ENCODE measurements around the gene PLOD1.

Gene PLOD1

DNA sequence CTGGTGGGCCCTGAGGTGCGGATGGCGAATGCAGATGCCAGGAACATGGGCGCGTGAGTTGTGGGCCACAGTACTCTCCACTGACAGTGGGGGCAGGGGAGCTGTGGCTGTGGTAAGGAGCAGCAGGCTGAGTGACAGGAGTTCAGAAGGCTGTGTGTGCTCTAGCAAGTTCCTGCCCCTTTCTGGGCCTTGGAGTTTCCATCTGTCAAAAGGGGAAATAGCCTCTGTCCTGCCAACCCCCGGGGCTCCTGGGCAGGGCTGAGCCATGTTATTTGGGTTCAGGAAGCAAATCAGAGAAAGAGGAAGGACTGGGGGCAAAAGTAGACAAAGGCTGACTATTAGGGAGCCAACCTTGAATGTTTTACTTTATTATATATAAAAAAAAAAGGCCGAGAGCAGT lies 26.2 kb downstream of the PLOD1 start:
- Histone ChIP-seq H2AFZ (ENCODE audit: low read depth, low read length, severe bottlenecking) (no peak overlapping the region), H3K36me3 (ENCODE audit: low read length) (no peaks in the 10 kb centered on the region), H3K9me2 (replicated peaks; ENCODE audit: insufficient read depth, low read length) (no peaks in the 10 kb centered on the region), H3K4me2 (ENCODE audit: low read depth, low read length, poor library complexity, severe bottlenecking) (no peak overlapping the region), H3K9ac (ENCODE audit: low read length) (no peak overlapping the region), H3K4me3 (ENCODE audit: insufficient read depth, low read length, poor library complexity, severe bottlenecking) (no peak overlapping the region), H3F3A (ENCODE audit: insufficient read depth) (no peaks in the 10 kb centered on the region), H3K79me2 (ENCODE audit: insufficient read depth, low read length) (no peaks in the 10 kb centered on the region), H4K20me1 (ENCODE audit: low read depth, low read length) (no peaks in the 10 kb centered on the region), H3K27me3 (ENCODE audit: low read length) (no peaks in the 10 kb centered on the region), H3K27ac (ENCODE audit: low read depth, low read length) (no peak overlapping the region), H3K9me3 (ENCODE audit: insufficient read depth, low read length) (no peaks in the 10 kb centered on the region)
- TF ChIP-seq EZH2phosphoT487 (conservative IDR thresholded peaks at IDR 0.05; ENCODE audit: low read length) = no peak
- TF ChIP-seq, protein P1, sequence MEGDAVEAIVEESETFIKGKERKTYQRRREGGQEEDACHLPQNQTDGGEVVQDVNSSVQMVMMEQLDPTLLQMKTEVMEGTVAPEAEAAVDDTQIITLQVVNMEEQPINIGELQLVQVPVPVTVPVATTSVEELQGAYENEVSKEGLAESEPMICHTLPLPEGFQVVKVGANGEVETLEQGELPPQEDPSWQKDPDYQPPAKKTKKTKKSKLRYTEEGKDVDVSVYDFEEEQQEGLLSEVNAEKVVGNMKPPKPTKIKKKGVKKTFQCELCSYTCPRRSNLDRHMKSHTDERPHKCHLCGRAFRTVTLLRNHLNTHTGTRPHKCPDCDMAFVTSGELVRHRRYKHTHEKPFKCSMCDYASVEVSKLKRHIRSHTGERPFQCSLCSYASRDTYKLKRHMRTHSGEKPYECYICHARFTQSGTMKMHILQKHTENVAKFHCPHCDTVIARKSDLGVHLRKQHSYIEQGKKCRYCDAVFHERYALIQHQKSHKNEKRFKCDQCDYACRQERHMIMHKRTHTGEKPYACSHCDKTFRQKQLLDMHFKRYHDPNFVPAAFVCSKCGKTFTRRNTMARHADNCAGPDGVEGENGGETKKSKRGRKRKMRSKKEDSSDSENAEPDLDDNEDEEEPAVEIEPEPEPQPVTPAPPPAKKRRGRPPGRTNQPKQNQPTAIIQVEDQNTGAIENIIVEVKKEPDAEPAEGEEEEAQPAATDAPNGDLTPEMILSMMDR (IDR thresholded peaks at IDR 0.05; ENCODE audit: insufficient read depth, low read length, poor library complexity, severe bottlenecking) = no peak

DNA sequence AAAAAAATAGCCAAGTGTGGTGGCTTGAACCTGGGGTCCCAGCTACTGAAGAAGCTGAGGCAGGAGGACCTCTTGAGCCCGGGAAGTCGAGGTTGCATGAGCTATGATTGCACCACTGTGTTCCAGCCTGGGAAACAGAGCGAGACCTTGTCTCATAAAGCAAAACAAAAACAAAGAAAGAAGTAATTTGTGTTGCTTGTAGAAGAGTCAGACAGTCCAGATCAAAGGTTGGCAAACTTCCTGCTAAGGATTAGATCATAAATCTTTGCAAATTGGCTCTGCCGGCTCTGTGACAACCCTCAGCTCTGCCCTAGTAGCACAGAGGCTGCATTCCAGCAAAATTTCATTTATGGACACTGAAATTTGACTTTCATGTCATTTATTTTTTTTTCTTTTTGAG lies 26.7 kb downstream of the PLOD1 start:
- Histone ChIP-seq H3K27ac (ENCODE audit: low read depth, low read length) (no peak overlapping the region), H3K9ac (ENCODE audit: low read length) (no peak overlapping the region), H3F3A (ENCODE audit: insufficient read depth) (no peaks in the 10 kb centered on the region), H3K36me3 (ENCODE audit: low read length) (no peaks in the 10 kb centered on the region), H3K4me3 (ENCODE audit: insufficient read depth, low read length, poor library complexity, severe bottlenecking) (no peak overlapping the region), H2AFZ (ENCODE audit: low read depth, low read length, severe bottlenecking) (no peak overlapping the region), H3K79me2 (ENCODE audit: insufficient read depth, low read length) (no peaks in the 10 kb centered on the region), H3K9me3 (ENCODE audit: insufficient read depth, low read length) (no peaks in the 10 kb centered on the region), H4K20me1 (ENCODE audit: low read depth, low read length) (no peaks in the 10 kb centered on the region), H3K4me2 (ENCODE audit: low read depth, low read length, poor library complexity, severe bottlenecking) (no peak overlapping the region), H3K9me2 (replicated peaks; ENCODE audit: insufficient read depth, low read length) (no peaks in the 10 kb centered on the region), H3K27me3 (ENCODE audit: low read length) (no peaks in the 10 kb centered on the region)
- TF ChIP-seq, protein P1 (IDR thresholded peaks at IDR 0.05; ENCODE audit: insufficient read depth, low read length, poor library complexity, severe bottlenecking) = no peak
- no peak for TF ChIP-seq EZH2phosphoT487 (conservative IDR thresholded peaks at IDR 0.05; ENCODE audit: low read length)

DNA sequence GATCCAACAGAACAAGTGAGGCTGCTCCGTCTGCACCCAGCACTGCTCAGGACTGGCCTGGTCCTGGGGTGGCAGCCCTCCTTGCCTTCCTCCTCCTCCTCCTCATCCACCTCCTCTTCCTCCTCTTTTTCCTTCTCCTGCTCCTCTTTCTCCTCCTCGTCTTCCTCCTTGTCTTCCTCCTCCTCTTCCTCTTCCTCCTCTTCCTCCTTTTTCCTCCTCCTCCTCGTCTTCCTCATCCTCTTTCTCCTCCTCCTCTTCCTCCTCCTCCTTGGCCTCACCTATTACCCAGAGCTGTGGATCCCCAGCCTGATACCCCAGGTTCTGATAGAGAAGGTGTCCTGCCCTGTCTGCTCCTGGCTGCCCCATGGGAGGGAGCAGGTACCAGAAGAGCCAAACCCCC lies 29.1 kb downstream of the PLOD1 start:
- H2AFZ ChIP-seq (ENCODE audit: low read depth, low read length, severe bottlenecking) = no peak overlapping the region
- H3K4me2 ChIP-seq (ENCODE audit: low read depth, low read length, poor library complexity, severe bottlenecking) = no peak overlapping the region
- H3F3A ChIP-seq (ENCODE audit: insufficient read depth) = no peaks in the 10 kb centered on the region
- H3K36me3 ChIP-seq (ENCODE audit: low read length) = no peaks in the 10 kb centered on the region
- no peak overlapping the region for H3K27ac ChIP-seq (ENCODE audit: low read depth, low read length)
- H3K27me3 ChIP-seq (ENCODE audit: low read length) = no peaks in the 10 kb centered on the region
- no peaks in the 10 kb centered on the region for H3K9me3 ChIP-seq (ENCODE audit: insufficient read depth, low read length)
- H4K20me1 ChIP-seq (ENCODE audit: low read depth, low read length) = no peaks in the 10 kb centered on the region
- no peak overlapping the region for H3K9ac ChIP-seq (ENCODE audit: low read length)
- H3K9me2 ChIP-seq (replicated peaks; ENCODE audit: insufficient read depth, low read length) = no peaks in the 10 kb centered on the region
- no peak for TF ChIP-seq EZH2phosphoT487 (conservative IDR thresholded peaks at IDR 0.05; ENCODE audit: low read length)
- TF ChIP-seq, protein P1 (IDR thresholded peaks at IDR 0.05; ENCODE audit: insufficient read depth, low read length, poor library complexity, severe bottlenecking) = no peak
- H3K4me3 ChIP-seq (ENCODE audit: insufficient read depth, low read length, poor library complexity, severe bottlenecking) = no peak overlapping the region
- H3K79me2 ChIP-seq (ENCODE audit: insufficient read depth, low read length) = no peaks in the 10 kb centered on the region
